ENCODE measurements around the gene PLXNA4.

Gene PLXNA4

DNA sequence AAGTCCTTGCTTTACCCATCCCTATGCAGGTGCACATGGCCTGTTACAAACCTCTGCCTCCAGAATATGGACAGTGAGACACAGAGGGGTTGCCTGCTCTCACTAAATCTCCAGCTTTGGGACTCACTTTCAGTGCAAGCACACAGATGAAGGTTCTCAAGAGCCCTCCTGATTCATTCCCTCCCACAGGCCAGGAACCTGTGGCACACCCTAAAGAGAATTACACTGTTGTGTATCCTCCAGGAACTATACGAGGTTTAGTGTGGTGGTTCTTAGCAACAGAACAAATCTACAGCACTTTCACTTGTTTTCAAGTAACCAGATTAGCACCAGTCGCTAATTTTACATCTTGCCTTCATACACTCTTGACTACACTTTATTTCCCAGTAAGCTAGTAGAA lies 192.3 kb downstream of the PLXNA4 start:
- no peak for DNase-seq

DNA sequence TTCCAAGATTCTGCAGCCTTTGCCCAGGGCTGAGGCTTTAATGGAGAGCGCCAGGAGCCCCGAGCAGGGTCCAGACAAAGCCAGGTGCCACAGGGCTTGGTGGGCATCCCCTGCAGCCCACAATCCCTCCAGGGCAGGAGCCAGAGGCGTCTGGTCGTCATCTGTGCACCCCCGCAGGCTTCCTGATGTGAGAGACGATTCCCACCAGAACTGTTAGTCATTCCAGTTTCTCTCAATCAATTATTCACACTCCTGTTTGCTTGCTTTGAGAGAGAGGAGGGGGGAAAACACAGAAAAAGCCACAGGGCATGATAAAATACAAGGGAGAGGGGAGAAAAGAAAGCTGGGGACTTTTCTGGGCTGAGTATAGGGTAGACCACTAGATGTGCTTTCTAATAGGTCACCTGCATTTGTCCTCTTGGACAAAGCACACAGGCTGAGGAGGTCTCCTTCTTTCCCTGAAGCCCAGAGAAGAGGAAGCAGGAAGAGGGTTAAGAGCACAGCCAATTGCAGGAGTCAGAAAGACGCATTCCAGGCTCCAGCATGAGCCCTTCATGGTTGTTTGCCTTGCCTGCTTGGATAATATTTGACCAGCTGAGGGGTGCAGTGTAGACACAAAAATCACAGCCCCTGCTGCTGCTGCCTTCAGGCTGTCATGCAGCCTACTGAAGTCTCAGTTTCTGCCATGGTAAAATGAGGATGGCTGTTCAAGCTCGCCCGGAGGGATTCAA lies 194.4 kb downstream of the PLXNA4 start:
- DNase-seq, result no peak

DNA sequence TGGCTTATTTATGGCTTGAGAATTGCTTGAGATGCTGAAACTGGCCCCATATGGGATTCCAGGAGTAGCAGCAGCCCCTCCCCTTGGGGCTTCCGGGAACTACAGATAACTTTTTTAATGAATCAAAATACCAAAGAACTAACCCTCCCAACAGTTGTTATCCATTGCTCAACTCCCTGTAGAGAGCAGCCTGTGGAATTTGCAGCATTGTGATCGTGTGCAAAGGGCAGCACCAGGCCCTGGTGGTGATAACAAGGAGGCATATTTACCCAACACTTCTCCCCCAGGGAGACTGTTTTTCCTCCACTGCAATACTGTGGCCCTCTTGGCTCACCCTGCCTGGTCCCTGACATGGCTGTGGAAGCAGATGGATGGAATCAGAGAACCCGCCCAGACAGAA lies 196.2 kb downstream of the PLXNA4 start:
- no peak for DNase-seq

DNA sequence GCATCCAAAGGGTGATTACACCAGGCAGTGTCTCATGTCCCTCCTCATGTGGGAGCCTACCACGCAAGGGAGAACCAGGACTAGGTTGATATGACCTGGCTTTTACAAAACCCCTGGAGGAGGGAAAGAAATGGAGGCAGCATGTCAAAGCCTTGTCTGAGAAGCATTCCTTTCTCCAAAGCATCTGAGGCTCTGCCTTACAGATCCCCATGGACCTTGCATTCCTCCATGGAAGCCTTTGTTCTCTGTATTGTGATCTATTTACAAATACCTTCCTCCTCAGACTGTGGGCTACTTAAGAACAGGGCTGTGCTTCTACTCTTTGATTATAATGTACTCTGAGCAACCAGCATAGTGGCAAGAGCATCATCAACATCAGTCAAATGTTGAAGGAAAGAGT lies 197.0 kb downstream of the PLXNA4 start:
- DNase-seq, result no peak

DNA sequence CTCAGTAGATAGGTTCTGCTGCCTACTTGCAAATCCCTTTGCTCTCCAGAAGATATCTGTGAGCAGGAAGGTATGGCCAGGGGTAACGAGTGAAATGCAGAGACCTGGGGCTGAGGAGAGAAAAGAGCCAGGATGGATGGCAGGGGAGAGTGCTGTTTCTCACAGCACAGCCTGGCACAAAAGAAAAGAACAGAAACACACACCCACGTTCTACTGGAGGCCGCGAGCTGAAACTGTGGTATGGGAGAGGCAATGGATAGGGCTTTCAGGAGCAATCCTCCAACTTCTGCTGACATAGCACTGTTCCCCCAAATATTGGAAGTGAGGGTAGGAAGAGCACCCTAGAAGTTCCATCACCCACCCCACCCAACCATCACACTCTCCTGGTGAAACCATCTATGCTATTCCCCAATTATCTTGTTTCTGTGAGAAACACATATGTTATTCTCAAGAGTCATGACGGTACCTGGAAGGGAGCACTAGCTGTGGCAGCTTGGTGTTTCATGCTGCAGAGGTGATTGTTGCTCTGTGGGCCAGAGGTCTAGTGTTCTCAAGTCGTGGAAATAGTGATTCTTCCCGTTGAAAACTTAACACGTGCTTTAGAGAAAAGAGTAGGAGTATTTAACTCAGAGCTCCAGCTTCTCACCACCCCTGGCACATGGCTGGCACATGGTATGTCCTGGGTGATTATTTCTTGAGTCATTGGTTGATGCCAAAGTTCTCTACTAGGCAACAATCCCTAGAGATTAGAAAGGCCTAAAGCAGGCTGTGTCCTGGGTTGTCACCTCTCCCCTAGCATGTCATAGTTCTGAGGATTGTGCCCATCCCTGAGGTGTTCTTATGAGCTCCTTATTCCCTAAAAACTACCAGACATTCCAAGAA lies 198.3 kb downstream of the PLXNA4 start:
- DNase-seq, result no peak

DNA sequence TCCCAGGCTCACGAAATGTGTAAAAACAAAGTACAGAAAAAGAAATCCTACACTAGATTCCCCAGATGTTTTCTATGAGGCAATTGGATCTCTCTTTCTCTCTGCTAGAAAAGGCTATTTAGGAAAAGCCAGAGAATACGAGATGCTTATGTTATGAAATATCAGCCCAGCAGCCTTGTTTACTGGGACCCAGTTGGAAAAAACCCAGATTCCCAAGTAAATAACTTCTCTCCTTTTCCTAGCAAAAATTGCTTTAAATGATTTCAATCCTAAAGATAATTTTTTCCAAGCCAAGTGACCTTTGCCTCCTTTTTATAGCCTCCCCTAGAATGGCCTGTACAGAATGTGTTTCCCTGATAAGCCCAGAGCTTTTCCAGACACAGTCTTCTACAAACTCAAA lies 199.3 kb downstream of the PLXNA4 start:
- no peak for DNase-seq

DNA sequence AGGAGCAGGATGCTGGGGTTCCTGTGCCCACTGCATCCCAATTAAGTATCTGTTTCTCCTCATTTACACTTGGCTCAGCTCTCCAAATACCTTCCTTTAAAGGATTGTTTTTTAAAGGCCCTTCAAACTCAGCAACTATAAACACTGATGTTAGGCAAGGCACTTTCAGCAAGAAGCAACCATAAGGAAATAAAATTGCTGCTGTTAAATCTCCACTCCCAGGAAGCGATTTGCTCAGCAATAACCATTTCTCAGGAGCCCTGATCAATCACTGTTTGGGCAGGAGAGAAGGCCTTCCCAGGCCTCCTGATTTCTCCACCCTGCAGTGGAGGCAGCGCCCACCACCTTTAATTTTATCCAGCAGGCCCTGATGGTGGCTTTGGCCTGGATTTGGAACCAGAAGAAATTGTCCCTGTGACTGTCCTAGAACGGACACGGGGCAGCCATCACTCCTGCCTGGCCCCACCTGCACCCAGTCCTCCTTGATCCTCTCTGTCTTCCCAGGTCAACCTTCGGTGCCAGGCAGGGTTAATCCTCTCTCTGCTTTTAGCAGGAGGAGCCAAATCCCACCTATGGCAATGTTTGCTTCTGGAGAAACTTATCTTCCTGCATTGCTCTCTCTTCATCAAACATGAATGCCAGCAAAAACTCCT lies 199.8 kb downstream of the PLXNA4 start:
- DNase-seq, result no peak

DNA sequence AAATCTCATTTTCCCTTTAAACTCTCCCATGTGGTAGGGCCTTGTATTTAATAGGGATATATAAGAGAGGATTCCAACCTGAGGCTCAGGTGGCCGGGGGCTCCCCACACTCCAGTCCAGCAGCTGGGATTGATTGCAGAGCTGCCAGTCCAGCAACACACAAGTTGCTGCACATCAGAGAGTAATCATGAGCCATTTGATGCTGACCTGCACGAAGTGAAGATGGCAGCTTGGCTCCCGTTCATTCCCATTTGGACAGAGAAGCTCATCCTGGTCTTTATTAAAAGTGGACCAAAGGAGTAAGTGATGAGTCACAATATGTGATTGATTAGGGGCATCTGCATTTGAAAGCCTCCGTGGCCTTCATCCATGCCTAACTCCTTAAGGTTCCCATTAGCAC lies 202.4 kb downstream of the PLXNA4 start:
- no peak for DNase-seq

DNA sequence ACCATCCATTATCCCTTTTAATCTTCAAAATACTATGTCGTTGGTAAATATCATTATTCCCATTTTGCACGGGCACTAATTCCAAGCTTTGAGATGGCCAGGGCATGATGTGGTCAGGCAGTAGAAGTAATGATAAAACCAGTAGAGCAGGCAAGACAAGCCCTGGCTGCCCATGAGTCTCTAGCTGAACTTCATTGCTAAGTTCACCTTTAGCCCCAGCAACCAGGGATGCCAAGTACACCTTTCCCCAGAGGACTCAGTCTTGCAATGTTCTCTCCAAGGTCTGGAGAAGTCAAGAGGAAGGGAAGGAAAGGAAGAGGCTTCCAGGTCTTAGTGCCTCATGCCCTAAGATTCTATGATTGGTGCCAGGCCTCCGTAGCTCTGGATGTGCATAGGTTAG lies 203.2 kb downstream of the PLXNA4 start:
- DNase-seq, result no peak

DNA sequence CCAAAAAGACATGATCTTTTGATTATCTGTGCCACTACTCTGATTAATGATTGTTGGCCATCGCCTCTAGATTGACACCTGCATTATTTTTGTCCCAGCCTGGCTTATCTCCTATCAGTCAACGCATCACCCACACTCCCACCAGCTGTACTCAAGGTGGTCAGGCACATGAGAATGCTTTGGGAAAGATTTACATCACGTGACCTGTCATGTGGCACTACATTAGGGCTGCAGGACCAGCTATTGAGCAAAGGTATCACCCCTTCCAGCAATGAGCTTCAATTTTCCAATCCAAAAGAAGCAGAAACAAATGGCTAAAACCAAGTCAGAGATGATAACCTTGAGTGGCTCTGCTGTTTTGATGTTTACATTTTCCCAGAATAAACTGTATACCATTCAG lies 204.3 kb downstream of the PLXNA4 start:
- no peak for DNase-seq

DNA sequence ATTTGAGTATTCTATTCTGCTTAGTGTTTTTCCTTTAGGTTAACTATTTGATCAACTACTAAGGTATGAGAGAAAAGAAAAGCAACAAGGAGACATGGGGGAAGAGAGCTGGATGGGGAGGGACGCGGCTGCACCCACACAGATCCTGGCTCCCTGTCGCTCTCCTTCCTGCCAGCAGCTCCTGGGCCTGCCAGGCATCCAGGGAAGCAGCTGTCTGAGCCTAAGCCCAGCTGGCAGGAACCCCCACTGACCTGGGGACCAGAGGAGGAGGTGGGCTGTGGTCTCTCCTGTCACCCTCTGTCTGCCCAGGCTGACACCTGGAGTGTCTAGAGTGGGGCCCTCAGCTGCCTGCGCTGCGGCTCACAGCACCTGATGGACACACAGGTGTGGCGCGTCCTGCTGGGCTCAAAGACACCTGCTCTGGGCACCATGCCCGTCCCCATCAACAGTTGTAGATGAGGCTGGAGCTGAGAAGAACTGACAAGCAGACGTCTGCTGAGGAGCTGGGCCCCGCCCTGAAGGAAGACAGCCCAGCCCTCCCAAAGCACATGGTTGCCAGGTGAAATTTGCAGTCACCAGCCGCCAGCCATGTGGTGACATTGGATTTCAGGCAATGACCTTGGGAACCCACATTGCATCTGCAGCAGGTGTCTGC lies 207.9 kb downstream of the PLXNA4 start:
- no peak for DNase-seq

DNA sequence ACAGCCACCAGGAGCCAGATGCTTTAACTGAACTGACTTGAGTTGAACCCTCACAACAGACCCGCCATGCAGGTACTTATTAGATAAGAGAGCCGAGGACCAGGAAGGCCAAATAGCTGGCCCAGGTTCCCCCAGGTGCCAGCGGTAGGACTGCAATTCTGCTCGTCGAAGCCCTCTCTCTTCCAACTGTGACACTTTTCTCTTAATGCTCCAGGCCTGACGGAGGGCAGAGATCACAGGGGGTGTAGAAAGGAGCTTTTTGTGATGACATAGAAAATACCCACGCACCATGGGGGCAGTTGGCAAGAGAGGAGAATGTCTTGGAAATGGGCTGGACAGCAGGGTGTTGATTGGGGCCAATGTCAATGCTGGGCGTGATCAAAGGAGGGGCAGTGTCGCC lies 208.5 kb downstream of the PLXNA4 start:
- DNase-seq, result no peak

DNA sequence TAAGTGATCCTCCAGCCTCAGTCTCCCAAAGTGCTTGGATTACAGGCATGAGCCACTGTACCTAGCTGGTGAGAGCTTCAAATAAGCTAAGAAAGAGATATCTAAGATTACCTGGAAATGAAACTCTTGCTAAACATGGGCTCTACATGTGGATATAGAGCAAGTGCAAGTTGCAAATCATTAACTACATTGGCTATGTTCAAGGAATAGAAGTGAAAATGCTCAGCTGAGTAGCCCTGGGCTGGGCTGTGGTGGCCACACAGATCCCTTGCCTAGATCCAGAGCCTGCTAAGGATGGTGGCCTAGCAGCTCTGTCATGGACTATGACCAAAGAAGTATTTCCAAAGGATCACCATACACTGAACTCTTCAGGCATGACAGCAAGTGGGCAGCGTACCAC lies 209.3 kb downstream of the PLXNA4 start:
- no peak for DNase-seq

DNA sequence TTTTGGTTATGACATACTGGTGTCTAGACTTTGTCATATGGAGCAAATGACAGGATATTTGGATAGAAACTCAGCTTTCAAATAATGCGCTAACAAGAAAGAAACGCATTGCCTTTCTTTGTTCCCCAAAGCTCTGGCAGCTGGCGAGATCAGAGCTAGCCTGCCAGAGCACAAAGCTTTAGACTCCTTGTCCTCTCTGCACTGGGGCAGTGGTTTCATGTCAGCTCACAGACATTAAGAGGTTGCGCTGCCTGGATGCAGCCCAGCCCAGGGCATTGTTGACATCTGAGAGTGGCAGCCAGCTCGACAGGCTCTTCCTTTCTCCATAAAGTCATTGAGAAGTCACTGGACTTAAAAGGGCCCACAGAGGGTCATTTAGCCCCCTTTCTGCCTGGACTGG lies 212.0 kb downstream of the PLXNA4 start:
- DNase-seq, result no peak

DNA sequence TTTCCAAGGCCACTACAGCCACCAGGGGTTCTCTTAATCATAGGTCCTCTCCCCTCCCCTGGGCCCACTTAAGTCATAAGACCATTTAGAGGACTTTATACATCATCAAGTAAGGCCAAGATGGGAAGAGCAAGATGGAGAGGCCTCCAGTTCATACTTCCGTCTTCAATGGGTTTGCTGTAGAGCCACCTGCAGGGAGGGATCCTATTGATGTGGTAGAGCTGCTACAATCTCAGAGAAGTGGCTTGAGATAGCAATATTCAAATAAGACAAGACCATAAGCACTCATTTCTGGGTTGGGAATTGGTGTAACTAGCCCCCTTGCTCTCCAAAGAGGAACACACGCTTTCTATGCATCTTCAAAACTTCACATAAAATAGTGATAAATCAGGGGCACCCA lies 214.2 kb downstream of the PLXNA4 start:
- no peak for DNase-seq

DNA sequence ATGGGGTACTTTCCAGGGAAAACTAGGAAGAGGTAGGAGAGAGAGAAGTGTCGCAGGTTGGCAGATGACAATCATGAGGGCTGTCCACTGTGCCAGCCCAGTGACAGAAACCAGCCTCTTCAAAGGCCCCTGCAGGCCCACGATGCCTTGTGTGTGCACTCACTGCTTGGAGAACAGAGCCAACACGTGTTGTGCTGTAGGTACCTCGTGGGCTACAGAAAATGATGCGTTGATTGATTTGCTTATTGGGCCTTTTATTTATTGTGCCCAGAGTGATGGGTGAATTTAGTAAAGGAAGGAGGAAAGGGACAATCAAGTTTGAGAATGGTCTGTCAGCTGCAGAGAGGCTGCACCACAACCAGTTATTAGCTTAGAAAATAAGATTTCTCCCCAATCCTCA lies 215.1 kb downstream of the PLXNA4 start:
- DNase-seq, result no peak

DNA sequence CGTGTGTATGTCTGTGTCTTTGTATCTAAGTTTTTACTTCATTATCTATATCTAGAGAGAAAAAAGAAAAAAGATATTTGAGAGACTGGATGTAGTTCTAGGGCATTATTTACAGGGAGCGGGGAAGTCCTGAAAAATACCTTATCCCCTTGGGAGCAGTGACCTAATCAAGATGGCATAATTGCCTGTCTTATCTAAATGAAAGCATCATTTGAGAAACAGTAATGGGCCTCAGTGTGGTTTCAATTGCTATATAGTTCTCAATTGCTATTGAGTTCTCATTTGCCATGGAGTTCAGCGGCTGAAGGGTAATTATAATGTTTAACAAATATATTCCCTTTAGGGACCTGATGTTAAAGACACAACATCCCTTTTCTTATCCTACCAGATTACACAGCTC lies 216.5 kb downstream of the PLXNA4 start:
- DNase-seq, result no peak

DNA sequence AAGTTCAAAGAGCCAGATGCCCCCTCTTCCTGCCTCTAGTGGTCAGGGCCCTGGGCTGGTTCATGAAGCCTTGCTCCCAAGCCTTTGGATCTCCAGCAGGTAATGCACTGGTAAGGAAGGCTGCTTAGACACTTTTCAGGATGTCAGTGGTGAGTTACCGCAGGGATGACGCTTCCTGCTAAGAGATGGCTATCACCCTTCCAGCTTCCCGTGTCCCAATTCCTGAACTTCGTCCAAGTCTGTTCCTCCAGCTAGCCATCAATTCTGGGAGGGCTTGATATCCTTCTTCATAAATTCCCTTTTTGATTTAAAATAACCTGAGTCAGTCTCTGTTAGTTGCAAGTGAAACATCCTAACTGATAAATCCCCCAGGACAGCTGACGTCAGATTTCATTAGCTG lies 221.2 kb downstream of the PLXNA4 start:
- no peak for DNase-seq

DNA sequence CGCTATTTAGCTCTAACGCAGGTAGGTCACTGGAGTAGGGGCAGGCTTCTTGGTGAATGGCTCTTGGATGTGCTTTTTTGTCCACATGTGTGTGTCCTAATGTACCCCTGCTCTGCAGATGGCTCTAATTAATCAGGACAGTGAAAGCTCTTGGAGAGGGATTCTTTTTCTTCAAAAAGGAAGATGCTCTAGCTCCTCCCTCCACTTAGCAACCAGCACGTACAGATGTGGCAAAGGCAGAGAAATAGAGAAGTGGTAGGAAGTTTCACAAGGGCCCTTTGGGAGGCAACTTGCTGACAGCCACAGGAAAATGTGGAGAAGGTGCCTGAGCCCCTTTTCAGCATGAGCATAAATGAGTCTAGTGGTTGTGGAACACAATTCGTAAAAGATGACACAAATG lies 221.7 kb downstream of the PLXNA4 start:
- DNase-seq, result no peak

DNA sequence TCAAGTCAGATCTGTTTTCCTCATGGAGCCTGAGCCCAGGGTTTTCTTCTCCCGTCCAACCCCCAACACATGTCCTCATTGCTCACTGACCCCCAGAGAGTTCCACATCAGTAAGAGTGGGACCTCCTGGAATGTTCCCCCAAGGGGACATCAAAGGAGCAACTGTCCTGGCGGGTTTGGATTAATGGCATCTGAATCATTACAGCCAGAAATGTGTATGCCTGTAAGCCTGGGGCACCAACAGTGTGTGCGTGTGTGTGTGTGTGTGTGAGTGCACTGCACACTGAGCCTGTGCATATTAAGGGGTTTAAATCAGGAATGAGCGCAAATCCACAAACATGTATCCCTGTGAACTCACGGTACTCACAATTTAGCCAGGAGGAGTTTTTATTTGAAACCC lies 222.3 kb downstream of the PLXNA4 start:
- DNase-seq, result no peak

DNA sequence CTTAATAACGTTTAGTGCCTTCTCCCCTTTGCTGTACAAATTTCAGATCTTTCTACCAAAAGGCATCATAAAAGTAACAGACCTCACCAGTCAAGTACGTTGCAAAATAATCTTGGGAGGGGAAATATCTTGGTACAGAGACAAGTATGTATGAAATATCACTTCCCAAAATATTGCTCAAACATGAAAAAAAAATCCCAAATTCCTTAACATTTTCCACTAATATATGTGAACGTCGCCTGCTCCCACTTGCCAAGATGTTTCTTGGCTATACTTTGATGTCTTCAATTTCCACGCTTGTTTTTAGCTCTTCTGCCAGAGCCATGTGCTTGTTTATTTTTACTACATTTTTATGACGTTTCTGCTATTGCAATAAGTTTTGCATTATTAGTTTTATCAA lies 223.5 kb downstream of the PLXNA4 start:
- DNase-seq, result no peak

DNA sequence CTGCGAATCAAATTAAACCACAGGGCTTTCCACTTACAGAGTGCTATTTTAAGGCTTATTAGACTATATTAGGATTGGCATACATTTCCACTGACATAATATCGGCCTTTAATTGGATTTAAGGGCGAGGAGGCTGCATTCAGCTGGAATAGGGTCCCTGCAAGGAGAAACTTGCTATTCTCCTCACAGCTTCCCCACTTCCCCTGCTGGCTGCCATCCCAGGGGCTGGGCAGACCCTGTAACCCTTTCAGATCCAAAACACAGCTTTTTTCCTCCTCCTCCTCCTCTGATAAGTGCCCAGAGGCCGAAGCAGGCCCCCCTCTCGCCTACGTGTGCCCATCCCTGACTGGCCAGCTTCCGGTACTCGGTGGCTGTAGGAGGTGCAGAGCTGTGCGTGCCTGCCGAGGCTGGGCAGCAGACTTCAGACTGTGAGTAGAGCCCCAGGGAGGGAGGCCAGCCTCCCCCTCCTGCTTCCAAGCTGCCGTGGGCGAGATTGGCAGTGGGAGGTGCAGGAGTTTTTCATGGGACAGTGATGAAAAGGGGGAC lies 224.2 kb downstream of the PLXNA4 start:
- DNase-seq, result no peak

DNA sequence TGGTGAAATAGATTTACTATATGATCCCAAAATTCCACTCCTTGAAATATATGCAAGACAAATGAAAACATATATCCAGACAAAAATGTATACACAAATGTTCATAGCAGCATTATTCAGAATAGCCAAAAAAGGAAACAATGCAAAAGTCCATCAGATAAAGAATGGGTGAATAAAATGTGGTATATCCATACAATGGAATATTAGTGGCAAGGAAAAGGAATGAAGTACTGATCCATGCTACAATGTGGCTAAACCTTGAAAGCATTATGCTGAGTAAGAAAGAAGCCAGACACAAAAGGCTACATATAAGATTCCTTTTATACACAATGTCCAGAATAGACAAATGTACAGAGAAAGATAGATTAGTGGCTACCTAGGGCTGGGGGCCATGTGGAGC lies 225.5 kb downstream of the PLXNA4 start:
- DNase-seq, result no peak
